GM10248 (cell line): ENCODE data around the gene GPR17.

Experiments
- CTCF ChIA-PET: fragments of 300-600 bp; sonication (Branson Sonifier 250); formaldehyde crosslinking; extraction: SDS; loops from one replicate; lab custom pipeline; 2021; ENCODE audit warnings: antibody characterized with exemption; lab: Yijun Ruan, JAX
- POLR2A ChIA-PET: fragments of 350-650 bp; sonication (Branson Sonifier 250); formaldehyde crosslinking; extraction: SDS; loops from one replicate; lab custom pipeline; 2020; ENCODE audit warnings: antibody characterized with exemption; lab: Yijun Ruan, JAX
- DNase-seq: peaks from one replicate; pipeline ENCODE4 v3.0.0; 2012; ENCODE audit errors: extremely low spot score
- TF ChIP-seq, protein P1 (sequence below): IDR thresholded peaks from 2 replicates; pipeline ENCODE4 v1.5.1; 2012; ENCODE audit warnings: mild to moderate bottlenecking, low read depth; ENCODE audit errors: extremely low read depth, missing control alignments, control extremely low read depth

GPR17 gene

DNA sequence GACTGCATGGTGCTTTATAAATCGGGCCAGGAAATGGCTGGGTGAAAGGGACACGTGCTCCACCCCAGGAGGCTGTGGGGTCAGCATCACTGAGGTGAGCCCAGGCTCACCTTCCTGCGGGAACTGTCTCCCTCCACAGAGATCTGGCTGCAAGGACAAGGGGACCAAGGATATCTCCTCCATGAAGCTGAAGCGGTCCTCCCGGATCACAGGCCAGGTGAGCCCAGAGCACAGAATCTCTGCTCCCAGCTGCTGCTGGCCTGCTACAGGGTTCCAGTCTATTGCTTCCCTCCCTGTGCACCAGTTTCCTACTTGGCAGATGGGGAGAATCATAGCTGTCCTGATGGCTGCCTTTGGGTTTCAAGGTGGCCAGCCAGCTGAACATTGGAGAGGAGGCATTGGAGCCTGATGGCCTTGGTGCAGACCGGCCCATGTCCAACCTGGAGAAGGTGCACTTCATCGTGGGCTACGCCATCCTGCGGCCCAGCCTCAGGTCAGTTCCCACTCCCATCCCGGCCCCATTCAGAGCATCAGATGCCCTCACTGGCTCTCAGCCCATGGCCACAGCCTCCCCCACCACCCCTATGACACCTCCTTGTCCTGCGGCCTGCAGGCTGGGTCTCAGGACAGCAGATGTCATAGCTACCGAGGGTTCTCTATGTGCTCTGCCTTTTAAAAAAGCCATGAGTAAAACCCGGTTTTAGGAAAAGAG is 33.7 kb upstream of the GPR17 start:
- CTCF ChIA-PET, result interaction anchor here (0.8 to 1.8 kb wide), 3 partner anchors 10 to 21 kb away, joined by 3 to 6 read pairs (median 5); no protein-coding TSS in a partner anchor
- TF ChIP-seq, protein P1, sequence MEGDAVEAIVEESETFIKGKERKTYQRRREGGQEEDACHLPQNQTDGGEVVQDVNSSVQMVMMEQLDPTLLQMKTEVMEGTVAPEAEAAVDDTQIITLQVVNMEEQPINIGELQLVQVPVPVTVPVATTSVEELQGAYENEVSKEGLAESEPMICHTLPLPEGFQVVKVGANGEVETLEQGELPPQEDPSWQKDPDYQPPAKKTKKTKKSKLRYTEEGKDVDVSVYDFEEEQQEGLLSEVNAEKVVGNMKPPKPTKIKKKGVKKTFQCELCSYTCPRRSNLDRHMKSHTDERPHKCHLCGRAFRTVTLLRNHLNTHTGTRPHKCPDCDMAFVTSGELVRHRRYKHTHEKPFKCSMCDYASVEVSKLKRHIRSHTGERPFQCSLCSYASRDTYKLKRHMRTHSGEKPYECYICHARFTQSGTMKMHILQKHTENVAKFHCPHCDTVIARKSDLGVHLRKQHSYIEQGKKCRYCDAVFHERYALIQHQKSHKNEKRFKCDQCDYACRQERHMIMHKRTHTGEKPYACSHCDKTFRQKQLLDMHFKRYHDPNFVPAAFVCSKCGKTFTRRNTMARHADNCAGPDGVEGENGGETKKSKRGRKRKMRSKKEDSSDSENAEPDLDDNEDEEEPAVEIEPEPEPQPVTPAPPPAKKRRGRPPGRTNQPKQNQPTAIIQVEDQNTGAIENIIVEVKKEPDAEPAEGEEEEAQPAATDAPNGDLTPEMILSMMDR, result no peak
- POLR2A ChIA-PET, result no interaction called here
- no peak for DNase-seq

DNA sequence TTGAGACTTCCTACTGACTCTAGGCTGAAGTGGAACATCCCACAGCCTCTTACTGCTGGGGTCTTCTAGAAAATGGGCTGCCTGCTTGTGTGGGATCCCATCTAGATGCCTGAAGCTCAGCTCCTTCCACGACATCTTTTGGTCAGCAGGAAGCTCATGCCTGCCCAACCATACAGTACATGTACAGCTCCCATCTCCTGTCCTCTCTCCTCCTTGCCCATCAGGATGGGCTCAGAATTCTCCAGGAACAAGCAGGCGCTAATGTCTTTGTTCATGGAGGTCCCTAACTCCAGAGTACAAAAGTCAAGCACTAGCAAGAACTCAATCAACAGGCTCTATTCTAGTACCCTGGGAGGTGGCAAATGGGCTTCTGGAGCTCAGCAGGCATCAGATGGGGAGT is 31.7 kb upstream of the GPR17 start:
- CTCF ChIA-PET, result interaction anchor here (0.8 to 1.6 kb wide), 4 partner anchors 15 to 36 kb away, joined by 3 to 6 read pairs (median 4); no protein-coding TSS in a partner anchor
- TF ChIP-seq, protein P1, result no peak
- POLR2A ChIA-PET, result no interaction called here
- no peak for DNase-seq

DNA sequence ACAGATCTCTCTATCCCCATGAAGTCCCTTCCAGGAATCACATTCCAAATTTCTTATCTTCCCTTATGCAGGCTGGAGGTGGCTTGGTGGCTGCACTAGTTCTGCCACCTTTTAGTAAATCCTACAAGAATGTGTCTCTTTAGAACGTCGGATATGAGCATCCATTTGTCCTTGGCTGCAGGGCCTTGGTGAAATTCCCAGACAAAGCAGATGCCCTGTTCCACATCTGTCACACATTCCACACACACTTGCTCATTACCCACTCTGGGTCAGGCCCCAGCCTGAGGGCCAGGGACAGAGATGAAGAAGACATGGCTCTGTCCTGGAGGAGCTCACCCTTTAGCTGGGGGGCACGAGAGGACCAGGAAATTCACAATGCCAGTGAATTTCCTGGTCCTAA is 31.2 kb upstream of the GPR17 start:
- DNase-seq, result no peak
- ChIA-PET POLR2A (no interaction called here), CTCF (interaction anchor here (1.3 to 2.7 kb wide), 5 partner anchors 10 to 36 kb away, joined by 3 to 11 read pairs (median 5); no protein-coding TSS in a partner anchor)
- TF ChIP-seq, protein P1, result no peak

DNA sequence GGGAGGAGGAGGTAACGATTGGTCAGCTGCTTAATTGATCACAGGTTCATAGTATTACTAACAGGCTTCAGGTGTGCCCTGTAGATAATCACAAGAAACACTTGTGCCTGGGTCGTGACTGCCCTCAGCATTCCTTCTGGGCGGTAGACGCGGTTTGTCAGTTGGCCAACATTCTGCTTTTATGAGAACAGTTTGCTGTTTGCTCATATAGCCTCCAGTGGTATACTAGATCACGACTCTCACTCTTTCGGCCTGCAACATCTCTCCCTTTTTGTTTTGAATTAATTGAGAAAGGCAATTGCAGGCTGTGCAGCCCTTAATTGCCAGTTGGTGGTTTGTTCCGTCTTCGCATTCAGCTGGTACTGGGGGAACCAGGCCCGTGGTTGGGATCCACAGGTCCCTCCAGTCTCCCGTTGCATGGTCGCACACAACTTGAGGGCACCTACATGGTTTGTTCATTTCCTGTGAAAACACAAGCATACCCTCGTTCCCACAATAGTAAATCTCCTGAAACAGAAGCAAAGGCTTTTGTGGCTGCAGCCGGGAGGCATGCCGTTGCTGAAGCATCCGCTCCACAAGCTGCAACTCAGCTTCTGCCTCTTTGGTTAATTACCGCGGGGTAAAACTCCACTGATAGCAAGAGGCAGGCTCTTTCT is 30.3 kb upstream of the GPR17 start:
- POLR2A ChIA-PET, result no interaction called here
- TF ChIP-seq, protein P1, result no peak
- CTCF ChIA-PET, result interaction anchor here (1.4 to 2.7 kb wide), 2 partner anchors 11 to 25 kb away, joined by 3 to 11 read pairs; no protein-coding TSS in a partner anchor
- no peak for DNase-seq

DNA sequence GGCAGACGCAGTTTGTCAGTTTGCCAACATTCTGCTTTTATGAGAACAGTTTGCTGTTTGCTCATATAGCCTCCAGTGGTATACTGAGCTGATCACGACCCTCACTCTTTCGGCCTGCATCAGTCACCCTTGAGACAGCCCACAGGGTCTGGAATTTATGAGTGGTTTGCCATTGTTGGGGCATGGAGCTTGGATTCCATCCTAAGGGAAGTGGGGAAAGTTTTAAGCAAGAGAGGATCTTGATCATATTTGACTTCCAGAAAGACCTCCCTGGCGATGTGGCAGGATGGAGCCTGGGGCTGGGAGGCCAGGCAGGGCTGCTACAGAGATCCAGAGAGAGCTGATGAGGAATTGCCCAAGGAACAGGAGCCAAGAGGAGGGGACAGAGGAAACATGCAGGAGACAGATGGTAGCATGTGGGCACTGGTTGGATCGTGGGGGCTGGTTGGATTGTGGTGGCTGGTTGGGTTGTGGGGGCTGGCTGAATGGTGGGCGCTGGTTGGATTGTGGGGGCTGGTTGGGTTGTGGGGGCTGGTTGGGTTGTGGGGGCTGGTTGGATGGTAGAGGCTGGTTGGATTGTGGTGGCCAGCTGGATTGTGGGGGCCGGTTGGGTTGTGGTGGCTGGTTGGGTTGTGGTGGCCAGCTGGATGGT is 27.3 kb upstream of the GPR17 start:
- CTCF ChIA-PET, result no interaction called here
- TF ChIP-seq, protein P1, result no peak
- DNase-seq, result no peak
- POLR2A ChIA-PET, result no interaction called here

DNA sequence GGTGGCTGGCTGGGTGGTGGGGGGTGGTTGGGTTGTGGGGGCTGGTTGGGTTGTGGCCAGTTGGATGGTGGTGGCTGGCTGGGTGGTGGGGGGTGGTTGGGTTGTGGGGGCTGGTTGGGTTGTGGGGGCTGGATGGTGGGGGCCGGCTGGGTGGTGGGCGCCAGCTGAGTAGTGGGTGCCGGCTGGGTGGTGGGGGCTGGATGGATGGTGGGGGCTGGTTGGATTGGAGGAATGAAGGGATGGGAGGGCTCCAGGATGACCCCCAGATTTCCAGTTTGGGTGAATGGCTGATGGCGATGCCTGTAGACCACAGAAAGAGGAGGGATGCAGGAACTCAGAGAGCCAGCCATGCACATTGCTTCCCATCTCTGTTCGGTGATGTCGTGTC is 26.8 kb upstream of the GPR17 start:
- no peak for DNase-seq
- TF ChIP-seq, protein P1, result no peak
- ChIA-PET POLR2A (no interaction called here), CTCF (no interaction called here)
